Stimulated activated CD4-positive, alpha-beta T cell treated with anti-CD3 and anti-CD28 coated beads, Interleukin-12 subunit alpha, Interleukin-12 subunit beta, amount 100 ng/mL, for 24 hours (primary cell): ENCODE results near the gene TMEM178B.
"Not testable (repeated sequence)": the region's sequence is repeated elsewhere in the genome, so short reads cannot be mapped to it uniquely, and the experiment has no call there.

ENCODE experiments used
- DNase-seq, 2 experiments: peaks; one replicate each; pipeline ENCODE4 v3.0.0-alpha.2; 2020; ENCODE audit warnings: low read depth in 2 of 2

Gene TMEM178B

GRCh38 chr7:141387521-141388217 lies 313.8 kb downstream of the TMEM178B start:
- no peak for DNase-seq

GRCh38 chr7:141389140-141389796 lies 315.4 kb downstream of the TMEM178B start:
- DNase-seq: no peak

- no peak for DNase-seq
These were observed 316.5 kb downstream of the TMEM178B start for GRCh38 chr7:141390339-141390738.

GRCh38 chr7:141393056-141393455 lies 319.2 kb downstream of the TMEM178B start:
- no peak for DNase-seq

- no peak for DNase-seq
These were observed 323.6 kb downstream of the TMEM178B start for GRCh38 chr7:141397236-141398163.

- DNase-seq: no peak
These were observed 326.5 kb downstream of the TMEM178B start for GRCh38 chr7:141400356-141400755.

- no peak for DNase-seq
These were observed 328.6 kb downstream of the TMEM178B start for GRCh38 chr7:141402277-141402996.

GRCh38 chr7:141403846-141404245 lies 330.0 kb downstream of the TMEM178B start:
- not testable (repeated sequence) for DNase-seq

GRCh38 chr7:141406347-141406746 lies 332.5 kb downstream of the TMEM178B start:
- DNase-seq: no peak

GRCh38 chr7:141407893-141408292 lies 334.0 kb downstream of the TMEM178B start:
- DNase-seq: no peak

GRCh38 chr7:141408440-141408839 lies 334.6 kb downstream of the TMEM178B start:
- DNase-seq: no peak

GRCh38 chr7:141409219-141409618 lies 335.4 kb downstream of the TMEM178B start:
- no peak for DNase-seq

- no peak for DNase-seq
These were observed 336.0 kb downstream of the TMEM178B start for GRCh38 chr7:141409801-141410329.

- no peak for DNase-seq
These were observed 336.6 kb downstream of the TMEM178B start for GRCh38 chr7:141410353-141411000.

GRCh38 chr7:141411133-141411532 lies 337.3 kb downstream of the TMEM178B start:
- DNase-seq: no peak

- no peak for DNase-seq
These were observed 342.1 kb downstream of the TMEM178B start for GRCh38 chr7:141415999-141416398.

- DNase-seq: no peak
These were observed 342.9 kb downstream of the TMEM178B start for GRCh38 chr7:141416650-141417270.

GRCh38 chr7:141417506-141417905 lies 343.6 kb downstream of the TMEM178B start:
- no peak for DNase-seq

GRCh38 chr7:141418066-141418465 lies 344.2 kb downstream of the TMEM178B start:
- DNase-seq: no peak

GRCh38 chr7:141421306-141421705 lies 347.4 kb downstream of the TMEM178B start:
- no peak for DNase-seq
